Urinary bladder (tissue), 4 donors: Measurements from ENCODE around the gene LRP1B. TPM values are rescaled to one million over a fixed set of nuclear protein-coding genes. Genes with fewer than 3 reads are reported as not detected.
A peak's percentile ranks its signal among the peaks of the same experiment; 100 is the strongest.
"Not testable (repeated sequence)": the region's sequence is repeated elsewhere in the genome, so short reads cannot be mapped to it uniquely, and the experiment has no call there.

ENCODE experiments used
- DNase-seq: peaks from one replicate; pipeline ENCODE4 v3.0.0-alpha.2; 2015; ENCODE audit errors: extremely low spot score
- H3K27ac ChIP-seq: one replicate; pipeline ENCODE4 v1.5.1; 2013; ENCODE audit warnings: low read depth, mild to moderate bottlenecking, moderate library complexity
- H3K36me3 ChIP-seq: one replicate; pipeline ENCODE4 v1.6.1; 2013; ENCODE audit warnings: mild to moderate bottlenecking, moderate library complexity; ENCODE audit not compliant: insufficient read depth
- H3K4me1 ChIP-seq: one replicate; pipeline ENCODE4 v1.6.1; 2013; ENCODE audit warnings: mild to moderate bottlenecking, moderate library complexity; ENCODE audit not compliant: insufficient read depth
- H3K4me3 ChIP-seq: one replicate; pipeline ENCODE4 v1.5.1; 2013; ENCODE audit warnings: low read depth, low read length
- WGBS: extraction: QIAGEN DNeasy Blood & Tissue Kit; methylation state at CpG from one replicate; pipeline ENCODE4 v1.1.7; 2013; 5-methylcytosine and 5-hydroxymethylcytosine counted together
- polyA plus RNA-seq: library from polyadenylated mRNA; stranded (reverse); fragments of 200-250 nt; gene quantifications from one replicate; pipeline ENCODE4 v1.2.3, GENCODE V29; 2013
- total RNA-seq: library from RNA; depleted of rRNA; stranded (reverse); fragments of >200 nt; gene quantifications from one replicate; pipeline ENCODE4 v1.2.3, GENCODE V29; 2014
- donor health status: healthy with polysubstance abuse.
- donor health status: healthy.

LRP1B gene
- total and polyA plus RNA-seq, 2 donors: 0.05 to 13.3 TPM

DNA sequence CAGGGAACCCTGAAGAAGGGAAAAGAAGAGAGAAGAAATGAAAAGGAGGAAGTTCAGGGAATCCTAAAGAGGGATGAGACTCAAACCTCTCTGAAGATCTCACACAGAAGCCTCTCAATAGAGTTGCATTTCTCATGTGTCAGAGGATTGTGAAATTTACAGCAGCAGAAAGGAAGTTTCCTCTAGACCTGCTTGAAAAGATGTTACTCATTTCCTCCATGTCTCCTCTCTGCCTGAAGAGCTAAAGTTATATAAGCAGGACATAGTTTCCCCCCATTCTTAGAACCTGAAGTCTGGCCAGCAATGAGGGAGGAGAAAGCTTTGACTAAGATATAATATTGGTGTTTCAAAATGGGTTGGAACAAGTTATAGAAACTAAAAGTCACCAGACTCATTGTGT, 1155.6 kb downstream of the LRP1B start:
- H3K27ac ChIP-seq: no peak overlapping the region
- no peak for DNase-seq

DNA sequence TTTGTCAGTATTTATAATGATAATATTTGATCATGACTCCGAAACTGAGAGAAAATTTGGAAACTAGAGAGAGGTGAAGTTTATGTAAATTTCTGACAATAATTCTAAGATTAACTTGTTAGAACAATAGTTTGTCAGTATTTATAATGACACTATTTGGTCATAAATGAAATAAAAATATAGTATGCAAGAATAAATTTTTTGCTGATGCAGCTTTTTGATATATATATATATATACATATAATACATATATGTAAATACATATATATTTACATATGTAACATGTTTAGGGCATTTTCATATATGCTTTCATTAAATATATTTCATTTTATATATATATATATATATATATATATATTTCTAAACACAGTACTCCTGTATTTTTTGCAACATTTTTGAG, 1158.1 kb downstream of the LRP1B start:
- WGBS: 92% methylated on average over 1 of the region's 1 CpG
- Histone ChIP-seq H3K36me3 (no peaks in the 10 kb centered on the region), H3K4me3 (no peak overlapping the region), H3K27ac (no peak overlapping the region), H3K4me1 (no peaks in the 10 kb centered on the region)
- no peak for DNase-seq

More for the DNA sequence above, 1155.6 kb downstream of the LRP1B start:
- Histone ChIP-seq H3K4me3 (no peak overlapping the region), H3K4me1 (no peaks in the 10 kb centered on the region), H3K36me3 (no peaks in the 10 kb centered on the region)

DNA sequence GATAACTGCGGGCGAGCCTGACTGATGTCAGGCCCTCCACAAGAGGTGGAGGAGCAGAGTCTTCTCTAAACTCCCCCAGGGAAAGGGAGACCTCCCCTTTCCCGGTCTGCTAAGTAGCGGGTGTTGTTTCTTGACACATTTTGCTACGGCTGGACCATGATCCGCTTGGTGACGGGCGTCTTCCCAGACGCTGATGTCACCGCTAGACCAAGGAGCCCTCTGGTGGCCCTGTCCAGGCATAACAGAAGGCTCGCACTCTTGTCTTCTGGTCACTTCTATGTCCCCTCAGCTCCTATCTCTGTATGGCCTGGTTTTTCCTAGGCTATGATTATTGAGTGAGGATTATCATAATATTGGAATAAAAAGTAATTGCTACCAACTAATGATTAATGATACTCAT, 1166.5 kb downstream of the LRP1B start:
- not testable (repeated sequence) for H3K36me3 ChIP-seq, H3K4me3 ChIP-seq, H3K27ac ChIP-seq, DNase-seq, H3K4me1 ChIP-seq
- 91% methylated on average over 11 of the region's 11 CpGs for WGBS

DNA sequence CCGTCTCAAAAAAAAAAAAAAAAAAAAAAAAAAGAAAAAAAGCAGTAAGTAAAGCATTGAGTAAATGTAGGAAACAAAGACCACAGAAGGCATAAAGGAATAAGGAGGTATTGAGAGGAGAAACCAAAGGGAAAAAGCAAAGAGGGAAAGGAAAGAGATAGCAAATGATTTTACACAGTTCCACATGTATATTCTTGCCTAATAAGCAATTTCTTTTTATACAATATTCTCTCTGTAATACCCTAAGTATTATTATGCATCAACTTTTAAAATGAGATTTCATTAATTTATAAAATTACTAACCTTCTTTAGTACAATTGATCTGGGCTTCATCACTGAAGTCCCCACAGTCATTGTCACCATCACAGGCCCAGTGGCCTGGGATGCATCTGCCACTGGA, 1180.9 kb downstream of the LRP1B start:
- DNase-seq: no peak
- 83% methylated on average over 1 of the region's 1 CpG for WGBS

DNA sequence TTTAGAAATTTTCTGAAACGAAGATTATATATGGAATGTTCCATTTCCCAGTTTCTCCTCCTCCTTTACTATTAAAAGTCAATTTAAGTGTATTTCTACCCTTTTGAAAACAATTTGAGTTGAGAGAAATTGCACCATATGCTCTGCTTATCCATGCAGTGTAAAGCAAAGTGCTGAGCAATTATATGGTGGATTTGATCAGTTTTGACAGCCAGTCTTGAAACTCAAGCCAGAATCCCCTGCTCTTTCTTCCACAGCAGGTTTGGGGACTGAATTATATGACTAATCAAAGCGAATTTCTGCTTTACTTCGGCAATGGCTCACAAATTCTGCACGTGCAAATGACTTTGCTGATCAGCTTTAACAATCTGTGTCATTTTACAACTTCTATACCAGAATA, 1183.6 kb downstream of the LRP1B start:
- 85% methylated on average over 4 of the region's 4 CpGs for WGBS
- no peaks in the 10 kb centered on the region for H3K4me1 ChIP-seq
- H3K27ac ChIP-seq: no peak overlapping the region
- no peak for DNase-seq
- H3K36me3 ChIP-seq: no peaks in the 10 kb centered on the region
- H3K4me3 ChIP-seq: no peak overlapping the region

More for the DNA sequence above, 1180.9 kb downstream of the LRP1B start:
- no peak overlapping the region for H3K27ac ChIP-seq
- no peak overlapping the region for H3K4me3 ChIP-seq
- H3K4me1 ChIP-seq: no peaks in the 10 kb centered on the region
- H3K36me3 ChIP-seq: no peaks in the 10 kb centered on the region

DNA sequence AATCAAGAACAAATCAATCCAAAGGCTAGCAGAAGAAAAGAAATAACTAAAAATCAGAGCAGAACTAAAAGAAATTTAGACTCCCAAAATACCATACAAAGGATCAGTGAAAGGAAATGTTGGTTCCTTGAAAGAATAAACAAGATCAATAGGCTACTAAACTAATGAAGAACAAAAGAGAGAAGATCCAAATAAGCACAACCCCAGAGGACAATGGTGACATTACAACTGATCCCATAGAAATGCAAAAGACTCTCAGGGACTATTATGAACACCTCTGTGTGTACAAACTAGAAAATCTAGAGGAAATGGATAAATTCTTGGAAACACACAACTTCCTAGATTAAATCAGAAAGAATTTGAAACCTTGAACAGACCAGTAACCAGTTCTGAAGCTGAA, 1186.9 kb downstream of the LRP1B start:
- H3K4me1 ChIP-seq: no peaks in the 10 kb centered on the region
- no peaks in the 10 kb centered on the region for H3K36me3 ChIP-seq
- no peak overlapping the region for H3K4me3 ChIP-seq
- H3K27ac ChIP-seq: no peak overlapping the region
- DNase-seq: no peak

DNA sequence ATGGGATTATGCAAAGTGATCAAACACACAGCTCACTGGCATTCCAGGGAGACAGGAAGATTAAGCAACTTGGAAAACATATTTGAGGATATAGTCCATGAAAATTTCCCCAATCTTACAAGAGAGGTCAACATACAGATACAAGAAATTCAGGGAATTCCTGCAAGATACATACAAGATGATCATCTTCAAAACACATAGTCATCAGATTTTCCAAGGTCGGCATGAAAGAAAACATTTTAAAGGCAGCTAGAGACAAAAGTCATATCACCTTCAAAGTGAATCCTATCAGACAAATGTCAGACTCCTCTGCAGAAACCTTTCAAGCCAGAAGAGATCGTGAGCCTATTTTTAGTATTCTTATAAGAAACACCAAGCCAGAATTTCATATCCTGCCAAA, 1188.5 kb downstream of the LRP1B start:
- no peak for DNase-seq
- Histone ChIP-seq H3K4me3 (no peak overlapping the region), H3K4me1 (no peaks in the 10 kb centered on the region), H3K27ac (no peak overlapping the region), H3K36me3 (no peaks in the 10 kb centered on the region)
- WGBS: 56% methylated on average over 2 of the region's 2 CpGs

DNA sequence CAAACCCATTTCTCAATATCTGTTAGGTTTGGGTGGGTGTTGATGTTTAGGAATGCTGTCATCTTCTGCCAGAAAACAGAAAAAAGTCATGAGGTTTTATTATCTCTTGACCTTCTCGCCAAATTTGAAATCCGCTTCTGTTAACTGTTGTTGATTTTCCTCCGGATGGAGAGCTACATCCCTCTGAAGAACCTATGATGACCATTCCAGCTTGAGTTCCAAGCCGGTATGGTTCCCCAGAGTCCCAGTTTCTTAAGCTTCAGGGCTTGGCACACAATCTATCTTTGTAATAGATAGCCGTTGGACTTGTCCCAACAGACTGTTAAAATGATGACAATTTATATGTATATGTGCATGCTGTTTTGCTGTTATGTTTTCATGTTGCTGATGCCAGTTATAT, 1201.0 kb downstream of the LRP1B start:
- H3K27ac ChIP-seq: no peak overlapping the region
- peak; percentile 18 for DNase-seq
- 39% methylated on average over 5 of the region's 5 CpGs for WGBS
- no peaks in the 10 kb centered on the region for H3K4me1 ChIP-seq
- H3K36me3 ChIP-seq: no peaks in the 10 kb centered on the region
- H3K4me3 ChIP-seq: no peak overlapping the region

DNA sequence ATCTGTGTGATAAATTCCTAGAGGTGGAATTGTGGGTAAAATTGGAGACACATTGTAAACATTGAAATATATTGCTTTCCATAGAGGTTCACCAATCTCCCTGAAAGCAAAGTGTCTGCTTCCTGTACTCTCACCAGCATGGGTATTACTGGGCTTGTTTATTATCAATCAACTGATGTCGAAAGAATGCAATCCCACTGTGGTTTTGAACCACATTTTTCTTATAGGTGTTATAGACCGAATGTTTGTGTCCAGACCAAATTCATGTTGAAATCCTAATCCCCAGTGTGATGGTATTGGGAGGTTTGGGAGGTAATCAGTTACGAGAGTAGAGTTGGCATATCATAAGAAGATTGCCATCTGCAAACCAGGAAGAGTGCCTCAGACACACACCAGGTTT, 1212.4 kb downstream of the LRP1B start:
- 89% methylated on average over 3 of the region's 3 CpGs for WGBS
- H3K27ac ChIP-seq: no peak overlapping the region
- H3K4me1 ChIP-seq: no peaks in the 10 kb centered on the region
- no peak for DNase-seq
- H3K36me3 ChIP-seq: no peaks in the 10 kb centered on the region
- no peak overlapping the region for H3K4me3 ChIP-seq

DNA sequence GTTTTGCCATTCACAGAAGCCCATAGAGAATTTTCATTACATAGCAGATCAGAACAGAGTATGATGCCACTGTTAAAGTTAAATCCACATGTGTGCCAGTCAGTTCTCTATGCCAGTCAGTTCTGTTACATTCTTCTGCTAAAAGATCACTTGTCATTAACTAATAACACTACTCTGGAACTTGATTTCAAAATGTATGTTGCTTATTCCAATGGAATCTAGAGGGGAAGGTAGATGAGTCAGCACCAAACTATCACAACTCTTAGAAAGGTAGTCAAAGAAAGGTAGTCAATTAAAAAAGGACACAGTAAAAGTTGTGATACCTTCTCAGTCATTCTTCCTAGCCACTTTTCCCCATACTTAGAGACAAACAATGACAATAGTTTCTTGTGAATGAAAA, 1214.4 kb downstream of the LRP1B start:
- no peak for DNase-seq
- Histone ChIP-seq H3K4me1 (no peaks in the 10 kb centered on the region), H3K4me3 (no peak overlapping the region), H3K36me3 (no peaks in the 10 kb centered on the region), H3K27ac (no peak overlapping the region)

DNA sequence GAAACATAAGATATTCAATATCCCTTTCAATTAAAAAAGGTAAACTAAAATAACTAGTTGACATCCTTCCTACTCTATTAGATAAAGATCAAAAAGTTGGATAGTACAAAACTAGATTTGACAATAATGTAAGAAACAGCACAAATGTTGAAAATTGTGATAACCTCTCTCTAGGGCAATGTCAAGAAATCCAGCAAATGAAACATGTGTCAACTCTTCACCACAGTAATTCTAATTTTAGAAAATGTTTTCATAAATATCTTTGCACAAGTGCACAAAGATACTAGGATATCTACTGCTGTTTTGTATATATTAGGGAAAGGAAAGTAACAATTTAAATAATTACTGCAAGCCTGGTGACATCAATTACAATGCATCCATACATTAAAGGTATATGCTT, 1220.1 kb downstream of the LRP1B start:
- H3K4me3 ChIP-seq: no peak overlapping the region
- DNase-seq: no peak
- H3K36me3 ChIP-seq: no peaks in the 10 kb centered on the region
- H3K27ac ChIP-seq: no peak overlapping the region
- no peaks in the 10 kb centered on the region for H3K4me1 ChIP-seq

DNA sequence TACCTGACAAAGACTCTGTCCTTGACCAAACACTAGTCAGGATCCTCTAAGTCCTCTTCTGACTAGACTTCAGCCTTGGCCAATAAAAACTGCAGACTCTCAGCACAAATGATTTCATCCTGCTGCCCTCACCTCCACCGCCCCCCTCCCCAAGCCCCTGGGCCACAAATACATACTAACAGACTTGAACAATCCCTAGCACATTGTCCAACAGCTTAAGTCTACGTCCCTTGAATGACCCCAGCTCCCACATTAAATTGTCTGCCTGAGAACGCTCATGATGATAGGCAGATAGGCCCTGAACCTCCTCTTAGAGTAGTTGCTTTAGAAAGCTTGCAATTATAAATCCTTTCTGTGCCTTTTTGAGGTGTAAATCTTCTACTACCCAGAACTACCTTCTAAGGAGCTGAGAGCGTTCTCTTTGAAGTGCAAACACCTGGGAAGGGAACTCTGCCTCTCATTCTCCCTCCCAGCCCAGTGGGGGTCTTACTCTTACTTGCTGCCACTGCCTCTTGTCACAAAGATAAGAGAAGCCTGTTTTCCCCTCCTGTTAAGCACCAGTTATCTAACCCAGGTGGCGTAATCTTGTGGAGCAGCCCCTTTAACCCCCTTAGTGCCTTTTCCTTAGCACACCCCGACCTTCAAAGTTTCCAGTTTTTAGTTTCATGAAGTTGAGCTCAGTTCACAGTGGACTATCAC, 1225.6 kb downstream of the LRP1B start:
- WGBS: 57% methylated on average over 6 of the region's 6 CpGs
- no peak for DNase-seq
- no peaks in the 10 kb centered on the region for H3K4me1 ChIP-seq
- no peak overlapping the region for H3K4me3 ChIP-seq
- H3K27ac ChIP-seq: no peak overlapping the region
- no peaks in the 10 kb centered on the region for H3K36me3 ChIP-seq

DNA sequence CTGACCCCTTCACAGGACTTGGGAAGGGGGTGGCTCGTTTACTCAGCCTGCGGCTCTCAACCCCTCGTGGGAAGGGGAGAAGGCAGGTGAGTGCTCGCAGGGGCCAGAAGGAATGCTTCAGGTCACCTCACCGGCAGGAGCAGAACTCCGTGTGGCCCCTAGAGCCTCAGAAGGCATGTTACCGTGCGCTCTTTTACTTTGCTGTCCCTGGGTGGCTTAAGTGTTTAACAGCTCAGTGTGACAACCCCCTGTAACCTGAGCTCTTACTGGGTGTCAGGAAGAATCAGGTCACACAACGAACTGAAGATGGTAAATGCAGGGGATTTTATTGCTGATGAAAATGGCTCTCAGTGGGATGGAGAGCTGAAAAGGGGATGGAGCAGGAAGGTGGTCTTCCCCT, 1235.4 kb downstream of the LRP1B start:
- Histone ChIP-seq H3K27ac (no peak overlapping the region), H3K4me3 (no peak overlapping the region), H3K4me1 (no peaks in the 10 kb centered on the region), H3K36me3 (no peaks in the 10 kb centered on the region)
- DNase-seq: no peak
- WGBS: 82% methylated on average over 9 of the region's 9 CpGs

DNA sequence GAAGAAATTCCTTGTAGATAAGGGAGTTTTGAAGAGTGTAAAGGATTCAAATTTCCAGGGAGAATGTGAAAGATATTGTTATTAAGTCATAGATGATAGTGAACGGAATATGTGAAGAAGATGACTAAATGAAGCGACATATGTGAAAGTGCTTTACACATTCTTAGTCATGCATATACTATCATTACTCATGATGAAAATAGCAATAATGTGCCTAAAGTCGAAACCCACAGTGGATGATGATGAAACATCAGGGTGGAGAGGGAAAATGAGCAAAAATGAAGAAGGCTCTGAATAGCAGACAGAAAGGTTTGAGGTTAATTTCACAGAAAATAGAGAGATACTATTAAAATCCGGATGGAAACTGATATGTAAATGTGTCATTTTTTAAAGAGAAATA, 1237.1 kb downstream of the LRP1B start:
- Histone ChIP-seq H3K36me3 (no peaks in the 10 kb centered on the region), H3K27ac (no peak overlapping the region), H3K4me1 (no peaks in the 10 kb centered on the region), H3K4me3 (no peak overlapping the region)
- 86% methylated on average over 4 of the region's 4 CpGs for WGBS
- no peak for DNase-seq
